ENCODE results near the gene DDA1.
A peak's percentile ranks its signal among the peaks of the same experiment; 100 is the strongest.

The DDA1 gene

GRCh38 chr19:17327068-17327653 lies 17.8 kb downstream of the DDA1 start:
- H3K4me1 ChIP-seq (ENCODE audit: insufficient read depth, low read length), result no peaks in the 10 kb centered on the region

GRCh38 chr19:17327654-17328516 lies 18.5 kb downstream of the DDA1 start:
- Histone ChIP-seq H3K27me3 (ENCODE audit: insufficient read depth, low read length) (peaks cover 5% of the 10 kb centered on the region; the same call in 1 of the 2 replicates), H3K36me3 (ENCODE audit: insufficient read depth, low read depth, low read length) (peaks cover 15% of the 10 kb centered on the region; the same call in 1 of the 2 replicates), H3K9me3 (ENCODE audit: insufficient read depth, low read depth, low read length) (no peaks in the 10 kb centered on the region), H3K4me1 (ENCODE audit: insufficient read depth, low read length) (no peaks in the 10 kb centered on the region), H3K4me3 (ENCODE audit: low read length) (peak overlapping the region; percentile 70), H3K27ac (ENCODE audit: low read length) (peak overlapping the region; percentile 2), H3K9ac (ENCODE audit: low read depth, low read length) (peak overlapping the region; percentile 76; the same call in 1 of the 2 replicates)

More at GRCh38 chr19:17327068-17327653, 17.8 kb downstream of the DDA1 start:
- Histone ChIP-seq H3K27ac (ENCODE audit: low read length) (peak overlapping the region; percentile 2), H3K9me3 (ENCODE audit: insufficient read depth, low read depth, low read length) (no peaks in the 10 kb centered on the region), H3K9ac (ENCODE audit: low read depth, low read length) (peak overlapping the region; percentile 76; the same call in 1 of the 2 replicates), H3K4me3 (ENCODE audit: low read length) (peak overlapping the region; percentile 70), H3K36me3 (ENCODE audit: insufficient read depth, low read depth, low read length) (peaks cover 15% of the 10 kb centered on the region; the same call in 1 of the 2 replicates), H3K27me3 (ENCODE audit: insufficient read depth, low read length) (peaks cover 5% of the 10 kb centered on the region; the same call in 1 of the 2 replicates)

- no peak overlapping the region for H3K27ac ChIP-seq (ENCODE audit: low read length)
- H3K9me3 ChIP-seq (ENCODE audit: insufficient read depth, low read depth, low read length), result no peaks in the 10 kb centered on the region
- H3K27me3 ChIP-seq (ENCODE audit: insufficient read depth, low read length), result peaks cover 5% of the 10 kb centered on the region; the same call in 1 of the 2 replicates
- H3K4me1 ChIP-seq (ENCODE audit: insufficient read depth, low read length), result 0 out of 2 replicates have a peak, but pooled peaks cover under 1% of the 10 kb centered on the region
- H3K9ac ChIP-seq (ENCODE audit: low read depth, low read length), result peak overlapping the region; percentile 76; the same call in 1 of the 2 replicates
- peak overlapping the region; percentile 70 for H3K4me3 ChIP-seq (ENCODE audit: low read length)
- peaks cover 15% of the 10 kb centered on the region; the same call in 1 of the 2 replicates for H3K36me3 ChIP-seq (ENCODE audit: insufficient read depth, low read depth, low read length)
These were observed 19.4 kb downstream of the DDA1 start for GRCh38 chr19:17328517-17329365.

- H3K27me3 ChIP-seq (ENCODE audit: insufficient read depth, low read length), result peaks cover 5% of the 10 kb centered on the region; the same call in 1 of the 2 replicates
- 0 out of 2 replicates have a peak, but pooled peaks cover 2% of the 10 kb centered on the region for H3K4me1 ChIP-seq (ENCODE audit: insufficient read depth, low read length)
- peaks cover 15% of the 10 kb centered on the region; the same call in 1 of the 2 replicates for H3K36me3 ChIP-seq (ENCODE audit: insufficient read depth, low read depth, low read length)
- H3K9me3 ChIP-seq (ENCODE audit: insufficient read depth, low read depth, low read length), result no peaks in the 10 kb centered on the region
- H3K4me3 ChIP-seq (ENCODE audit: low read length), result no peak overlapping the region
- H3K27ac ChIP-seq (ENCODE audit: low read length), result no peak overlapping the region
- no peak overlapping the region for H3K9ac ChIP-seq (ENCODE audit: low read depth, low read length)
These were observed 20.3 kb downstream of the DDA1 start for GRCh38 chr19:17329366-17330261.

GRCh38 chr19:17330262-17331044 lies 21.1 kb downstream of the DDA1 start:
- Histone ChIP-seq H3K4me3 (ENCODE audit: low read length) (no peak overlapping the region), H3K27ac (ENCODE audit: low read length) (no peak overlapping the region), H3K9me3 (ENCODE audit: insufficient read depth, low read depth, low read length) (no peaks in the 10 kb centered on the region), H3K4me1 (ENCODE audit: insufficient read depth, low read length) (0 out of 2 replicates have a peak, but pooled peaks cover 2% of the 10 kb centered on the region), H3K9ac (ENCODE audit: low read depth, low read length) (no peak overlapping the region), H3K36me3 (ENCODE audit: insufficient read depth, low read depth, low read length) (peaks cover 8% of the 10 kb centered on the region; the same call in 1 of the 2 replicates), H3K27me3 (ENCODE audit: insufficient read depth, low read length) (peaks cover 5% of the 10 kb centered on the region; the same call in 1 of the 2 replicates)

GRCh38 chr19:17331045-17331558 lies 21.7 kb downstream of the DDA1 start:
- Histone ChIP-seq H3K9me3 (ENCODE audit: insufficient read depth, low read depth, low read length) (no peaks in the 10 kb centered on the region), H3K27ac (ENCODE audit: low read length) (no peak overlapping the region), H3K27me3 (ENCODE audit: insufficient read depth, low read length) (peaks cover 5% of the 10 kb centered on the region; the same call in 1 of the 2 replicates), H3K4me3 (ENCODE audit: low read length) (no peak overlapping the region), H3K36me3 (ENCODE audit: insufficient read depth, low read depth, low read length) (peaks cover 8% of the 10 kb centered on the region; the same call in 1 of the 2 replicates), H3K9ac (ENCODE audit: low read depth, low read length) (no peak overlapping the region), H3K4me1 (ENCODE audit: insufficient read depth, low read length) (0 out of 2 replicates have a peak, but pooled peaks cover 2% of the 10 kb centered on the region)

- Histone ChIP-seq H3K4me3 (ENCODE audit: low read length) (no peak overlapping the region), H3K9me3 (ENCODE audit: insufficient read depth, low read depth, low read length) (no peaks in the 10 kb centered on the region), H3K36me3 (ENCODE audit: insufficient read depth, low read depth, low read length) (no peaks in the 10 kb centered on the region), H3K27ac (ENCODE audit: low read length) (no peak overlapping the region), H3K4me1 (ENCODE audit: insufficient read depth, low read length) (0 out of 2 replicates have a peak, but pooled peaks cover 2% of the 10 kb centered on the region), H3K9ac (ENCODE audit: low read depth, low read length) (no peak overlapping the region), H3K27me3 (ENCODE audit: insufficient read depth, low read length) (peaks cover 5% of the 10 kb centered on the region; the same call in 1 of the 2 replicates)
These were observed 23.0 kb downstream of the DDA1 start for GRCh38 chr19:17332360-17332676.

GRCh38 chr19:17332677-17333581 lies 23.6 kb downstream of the DDA1 start:
- H3K4me3 ChIP-seq (ENCODE audit: low read length), result no peak overlapping the region
- no peaks in the 10 kb centered on the region for H3K36me3 ChIP-seq (ENCODE audit: insufficient read depth, low read depth, low read length)
- H3K4me1 ChIP-seq (ENCODE audit: insufficient read depth, low read length), result 0 out of 2 replicates have a peak, but pooled peaks cover 2% of the 10 kb centered on the region
- H3K9ac ChIP-seq (ENCODE audit: low read depth, low read length), result no peak overlapping the region
- peaks cover 5% of the 10 kb centered on the region; the same call in 1 of the 2 replicates for H3K27me3 ChIP-seq (ENCODE audit: insufficient read depth, low read length)
- H3K9me3 ChIP-seq (ENCODE audit: insufficient read depth, low read depth, low read length), result no peaks in the 10 kb centered on the region
- H3K27ac ChIP-seq (ENCODE audit: low read length), result no peak overlapping the region

All from iPS-20b (cell line).